Measurements from ENCODE around the gene FBL.

DNA sequence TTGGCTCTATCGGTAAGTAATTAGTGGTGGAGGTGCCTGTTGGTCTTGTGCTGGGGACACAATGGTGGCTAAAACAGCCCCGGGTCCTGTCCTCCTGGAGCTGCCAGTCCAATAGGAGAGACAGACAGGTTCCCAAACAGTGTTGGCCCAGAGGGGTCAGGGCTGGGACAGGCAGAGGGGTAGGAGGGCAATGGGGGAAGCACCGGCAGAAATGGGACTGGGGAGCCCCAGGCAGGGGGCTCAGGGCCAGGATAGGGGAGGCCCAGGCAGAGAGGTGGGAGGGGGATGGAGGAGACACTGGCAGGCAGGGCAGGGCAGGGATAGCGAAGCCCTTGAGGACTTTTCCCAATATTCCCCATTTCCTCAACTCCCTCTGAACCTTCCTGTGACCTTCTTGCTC lies 2.2 kb upstream of the FBL start:
- no peak for TF ChIP-seq CTCF (IDR thresholded peaks at IDR 0.05; ENCODE audit: low read depth, low read length, poor library complexity, severe bottlenecking)
- TF ChIP-seq EZH2phosphoT487 (IDR thresholded peaks at IDR 0.05; ENCODE audit: borderline replicate concordance, low read length): no peak
